Spleen (tissue), 7 donors: Measurements from ENCODE around the gene GNL2.

ENCODE experiments used
- CTCF ChIP-seq, 11 experiments: fragments of 200-600 bp in 7 of 11; fragments of 450-650 bp in 4 of 11; sonication (generic) in 4 of 11; IDR thresholded peaks in 8 of 11; conservative IDR thresholded peaks in 3 of 11; 1 replicate in 7 of 11; 2 replicates in 4 of 11; pipeline versions ENCODE4 v1.4.0 to v1.8.0; 2016 to 2021; ENCODE audit warnings: antibody characterized with exemption in 11 of 11, inconsistent platforms in 4 of 11, mild to moderate bottlenecking in 1 of 11
- POLR2A ChIP-seq, 3 donors: fragments of 450-650 bp; IDR thresholded peaks; one replicate each; pipeline ENCODE4 v1.5.1; 2017; ENCODE audit warnings: antibody characterized with exemption in 3 of 3, mild to moderate bottlenecking in 1 of 3
- POLR2AphosphoS5 ChIP-seq, 3 donors: sonication (generic); formaldehyde crosslinking; IDR thresholded peaks; one replicate each; pipeline ENCODE4 v1.5.1; 2017; ENCODE audit warnings: antibody characterized with exemption in 3 of 3
- donor health status: DM: no; HTN: no; CAD: no; lungs with moderate emphysema.
- donor health status: DM: no; HTN: no; CAD: no.
- donor health status: DM: no; HTN: no; CAD: no.

- TF ChIP-seq CTCF (IDR thresholded peaks at IDR 0.05 in 8 of 11, conservative IDR thresholded peaks at IDR 0.05 in 3 of 11) (no peak), POLR2A (IDR thresholded peaks at IDR 0.05) (no peak), POLR2AphosphoS5 (IDR thresholded peaks at IDR 0.05) (no peak)
These were observed 34.1 kb upstream of the GNL2 start for GRCh38 chr1:37629726-37630425.
